Activated CD4-positive, alpha-beta T cell treated with anti-CD3 and anti-CD28 coated beads, Interleukin-2, amount 50 U/mL, for 4 hours (primary cell): ENCODE results near the gene RPGRIP1L.

Experiments used
- DNase-seq, 2 experiments: peaks; one replicate each; pipeline ENCODE4 v3.0.0-alpha.2; 2020

The RPGRIP1L gene

GRCh38 chr16:53598511-53599275 lies 105.0 kb downstream of the RPGRIP1L start:
- no peak for DNase-seq

- DNase-seq = no peak
Observed at GRCh38 chr16:53597776-53598175, 105.9 kb downstream of the RPGRIP1L start.

- no peak for DNase-seq
Observed at GRCh38 chr16:53588081-53588648, 115.5 kb downstream of the RPGRIP1L start.

GRCh38 chr16:53583401-53583800 lies 120.3 kb downstream of the RPGRIP1L start:
- no peak for DNase-seq

GRCh38 chr16:53581784-53582183 lies 121.9 kb downstream of the RPGRIP1L start:
- DNase-seq = no peak

GRCh38 chr16:53580038-53580802 lies 123.4 kb downstream of the RPGRIP1L start:
- no peak for DNase-seq

- DNase-seq = no peak
Observed at GRCh38 chr16:53576904-53577303, 126.8 kb downstream of the RPGRIP1L start.

- no peak for DNase-seq
Observed at GRCh38 chr16:53576210-53576609, 127.4 kb downstream of the RPGRIP1L start.

- no peak for DNase-seq
Observed at GRCh38 chr16:53571763-53572162, 131.9 kb downstream of the RPGRIP1L start.

- DNase-seq = no peak
Observed at GRCh38 chr16:53566552-53567245, 137.0 kb downstream of the RPGRIP1L start.

- DNase-seq = no peak
Observed at GRCh38 chr16:53565296-53565863, 138.3 kb downstream of the RPGRIP1L start.

GRCh38 chr16:53563426-53563825 lies 140.2 kb downstream of the RPGRIP1L start:
- no peak for DNase-seq

- DNase-seq = no peak
Observed at GRCh38 chr16:53561101-53561888, 142.4 kb downstream of the RPGRIP1L start.

GRCh38 chr16:53559270-53559951 lies 144.2 kb downstream of the RPGRIP1L start:
- DNase-seq = no peak

- no peak for DNase-seq
Observed at GRCh38 chr16:53558710-53559109, 144.9 kb downstream of the RPGRIP1L start.

- DNase-seq = no peak
Observed at GRCh38 chr16:53556521-53556920, 147.1 kb downstream of the RPGRIP1L start.

GRCh38 chr16:53549970-53550690 lies 153.5 kb downstream of the RPGRIP1L start:
- DNase-seq = peak; percentile 35 to 45
